Inferior parietal cortex (tissue), 1 donor: Measurements from ENCODE around the gene APLNR.

Experiments
- DNase-seq: peaks from one replicate; pipeline ENCODE4 v3.0.0-alpha.2; 2016; ENCODE audit errors: extremely low spot score

Gene APLNR

DNA sequence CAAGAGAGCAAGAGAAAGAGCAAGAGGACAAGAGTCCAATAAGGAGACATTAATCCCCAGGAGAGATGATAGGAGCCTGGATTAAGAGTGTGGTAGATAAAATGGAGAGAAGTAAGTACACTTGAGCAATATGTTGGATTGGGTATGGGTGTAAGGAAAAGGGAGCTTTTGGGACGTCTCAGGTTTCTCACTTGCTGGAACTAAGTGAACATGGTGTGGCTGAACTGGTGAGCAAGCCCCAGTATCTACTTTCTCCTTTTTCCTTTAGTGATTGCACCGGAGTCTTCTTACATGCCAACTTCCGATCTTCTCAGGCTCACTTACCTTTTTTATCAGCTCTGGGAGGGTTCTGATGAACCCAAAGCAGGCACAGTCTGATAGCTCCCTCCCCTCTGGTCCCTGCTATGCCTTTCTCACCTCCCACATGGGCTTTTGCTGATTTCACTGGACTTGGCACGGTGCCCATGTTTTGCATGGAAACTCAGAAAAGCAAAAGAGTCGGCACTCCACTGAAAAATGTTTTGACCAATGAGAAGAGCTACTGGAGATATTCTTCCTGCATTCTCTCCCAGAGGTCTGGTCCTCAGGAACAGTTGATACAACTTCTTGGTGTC, 14.5 kb upstream of the APLNR start:
- DNase-seq, result no peak

DNA sequence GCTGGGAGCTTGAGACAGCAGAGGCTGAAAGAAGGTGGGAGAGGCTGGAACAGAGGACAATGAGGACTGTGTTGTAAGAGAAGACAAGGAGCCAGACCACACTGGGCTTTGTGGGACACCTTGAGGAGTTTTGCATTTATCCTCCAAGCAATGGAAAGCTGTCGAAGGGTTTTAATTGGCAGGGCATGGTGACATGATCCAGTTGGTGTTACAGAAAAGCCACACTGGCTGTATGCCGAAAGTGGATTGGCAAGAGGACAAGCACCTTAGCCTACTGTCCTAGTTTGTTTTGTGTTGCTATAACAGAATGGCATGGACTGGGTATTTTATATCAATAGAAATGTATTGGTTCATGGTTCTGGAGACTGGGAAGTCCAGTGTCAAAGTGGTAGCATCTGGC, 14.0 kb upstream of the APLNR start:
- DNase-seq, result no peak

DNA sequence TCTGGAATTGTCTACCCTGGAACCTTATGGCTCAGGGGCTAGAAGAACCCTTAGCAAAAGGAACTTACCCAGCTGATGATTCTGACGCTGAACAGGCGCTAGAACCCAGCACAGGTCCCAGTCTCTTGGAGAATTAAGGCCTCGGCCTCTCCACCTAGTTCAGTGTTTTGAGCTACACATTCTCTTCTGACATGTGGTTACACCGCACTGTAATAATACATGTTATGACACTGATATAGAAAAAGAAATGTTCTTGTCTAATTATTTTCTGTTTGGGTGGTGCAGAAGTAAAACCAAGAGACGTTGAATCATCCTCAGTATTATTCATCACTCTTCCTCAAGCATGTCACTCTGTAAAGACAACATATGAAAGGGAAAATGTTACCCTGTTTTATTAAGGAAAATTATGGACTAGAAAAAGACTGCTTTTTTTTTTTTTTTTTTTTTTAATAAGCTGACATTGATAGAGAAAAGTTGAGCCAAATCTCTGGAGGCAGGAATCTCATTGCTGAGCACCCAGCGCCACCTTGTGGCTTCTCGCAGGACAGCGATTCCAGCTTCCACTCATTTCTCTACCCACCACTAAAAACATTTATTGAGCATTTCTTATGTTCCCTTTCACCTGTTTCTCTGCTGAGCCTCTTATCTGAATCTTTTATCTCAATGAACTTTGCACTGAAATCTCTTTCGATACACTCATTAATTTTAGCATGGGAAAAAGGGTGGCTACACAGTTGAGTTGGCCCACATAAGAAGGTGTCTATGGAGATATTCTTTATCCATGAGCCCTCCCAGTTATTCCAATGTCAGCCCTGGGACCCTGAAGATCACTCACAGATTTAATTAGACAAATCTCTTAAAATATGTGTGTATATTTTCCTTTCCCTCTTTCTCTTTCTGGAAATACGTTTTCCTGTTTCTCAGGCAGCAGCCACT, 12.6 kb upstream of the APLNR start:
- peak; percentile 76 for DNase-seq

DNA sequence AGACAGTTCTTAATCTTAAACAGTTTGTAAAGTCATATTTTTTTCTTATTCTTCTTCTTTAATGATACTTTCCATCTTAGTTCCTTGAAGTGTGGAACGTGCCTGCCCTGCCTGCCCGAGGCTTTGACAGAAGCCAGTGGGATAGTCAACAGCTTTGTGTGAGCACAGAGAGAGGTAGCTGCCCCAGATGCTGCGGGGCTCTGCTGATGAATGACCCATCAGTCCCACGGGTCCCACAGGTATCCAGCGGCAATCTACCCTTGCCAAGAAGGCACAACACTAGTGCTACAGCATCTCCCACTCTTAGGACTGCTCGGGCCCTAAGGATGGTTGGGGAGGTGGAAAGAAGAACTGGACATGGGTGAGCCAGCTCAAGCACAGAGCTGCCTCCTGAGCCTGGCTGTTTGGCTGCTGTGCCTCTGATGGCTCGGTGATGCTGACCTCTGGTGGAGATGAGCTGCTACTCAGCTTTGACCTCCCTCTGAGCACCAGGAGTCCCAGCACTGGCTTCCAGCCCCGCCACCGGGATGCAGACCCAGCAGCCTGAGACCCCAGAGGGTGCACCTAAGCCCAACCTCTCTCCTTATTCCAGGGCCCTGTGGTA, 11.8 kb upstream of the APLNR start:
- DNase-seq, result peak; percentile 31

DNA sequence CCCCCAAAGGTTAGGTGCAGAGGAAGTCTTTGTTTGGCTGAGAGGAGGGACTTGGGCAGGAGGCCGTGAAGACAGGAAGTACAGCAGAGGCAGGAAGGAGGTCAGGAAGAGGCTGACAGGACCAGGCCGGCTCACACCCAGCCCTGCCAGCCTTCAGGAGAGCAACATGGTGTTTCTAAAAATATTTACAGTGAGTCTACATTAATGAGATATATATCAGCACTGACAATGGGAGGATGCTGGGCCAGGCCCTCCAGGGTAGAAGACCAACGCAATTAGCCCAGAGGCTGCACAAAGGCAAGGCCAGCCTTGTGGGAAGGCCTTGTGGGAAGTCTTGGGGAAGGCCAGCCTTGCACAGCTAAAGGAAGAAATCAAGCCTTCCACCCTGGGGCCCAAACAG, 7.9 kb upstream of the APLNR start:
- DNase-seq, result no peak

DNA sequence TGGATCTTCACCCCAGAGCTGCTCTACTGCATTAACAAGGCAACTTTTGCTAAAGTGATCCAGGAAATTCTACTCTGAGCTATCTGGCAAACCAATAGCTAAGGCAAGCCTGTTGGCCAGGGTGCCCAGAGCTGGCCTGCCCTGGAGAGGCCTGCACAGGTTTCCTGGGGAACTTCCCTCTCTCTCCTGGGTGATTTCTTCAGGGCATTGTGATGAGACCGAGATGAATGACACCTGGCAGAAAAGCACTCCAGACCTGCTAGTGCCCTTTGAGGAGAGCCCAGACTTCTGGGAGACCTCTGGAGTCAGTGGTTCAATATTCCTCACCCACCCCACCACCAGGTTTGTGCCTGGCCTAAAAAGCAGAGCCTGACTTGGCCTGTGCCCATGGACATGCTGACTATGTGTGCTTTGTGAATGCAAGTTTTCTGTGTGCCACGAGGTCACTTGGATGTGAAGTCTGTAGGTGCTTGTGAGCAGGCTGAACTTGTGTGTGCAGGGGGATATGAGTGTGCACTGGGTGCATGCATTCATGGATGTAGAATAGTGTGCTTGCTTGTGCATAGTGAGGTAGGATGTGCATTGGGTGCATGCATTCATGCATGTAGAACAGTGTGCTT, 4.4 kb upstream of the APLNR start:
- DNase-seq, result no peak

DNA sequence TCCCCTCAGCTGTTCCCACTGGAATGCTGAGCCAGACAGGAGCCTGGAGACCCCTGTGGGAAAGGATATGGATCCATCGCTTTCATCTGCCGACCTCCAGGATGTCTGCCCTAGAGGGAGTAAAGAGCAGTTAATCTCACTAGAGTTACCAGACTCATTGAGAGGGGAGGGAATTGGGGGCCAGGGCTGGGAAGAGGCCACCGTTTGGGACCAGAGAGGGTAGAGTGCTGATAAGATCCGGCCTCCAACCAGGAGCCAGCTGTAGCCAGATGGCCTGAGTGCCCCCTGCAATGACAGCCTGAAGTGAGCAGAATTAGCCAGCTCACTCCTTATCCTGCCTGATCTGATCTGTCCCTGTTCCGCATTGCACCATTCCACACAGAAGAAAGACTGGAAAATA, 3.7 kb upstream of the APLNR start:
- DNase-seq, result no peak

DNA sequence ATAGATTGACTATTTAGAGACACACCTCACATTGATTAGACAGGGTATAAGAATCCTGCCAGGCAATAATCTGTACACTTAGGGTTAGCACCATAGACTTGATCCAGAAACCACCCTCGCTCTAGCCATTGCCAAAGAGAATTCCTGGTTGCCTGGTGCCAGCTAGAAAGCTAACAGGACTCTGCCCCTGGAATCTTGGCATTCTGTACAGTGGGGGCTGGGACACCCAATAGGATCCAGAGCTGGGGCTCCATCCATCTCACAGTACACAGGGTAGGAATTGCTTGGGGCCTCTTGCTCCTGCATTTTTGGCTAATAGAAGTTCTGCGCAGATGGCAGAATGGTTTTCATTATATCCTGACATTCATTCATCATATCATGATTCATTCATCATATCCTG, 3.0 kb upstream of the APLNR start:
- DNase-seq, result no peak

DNA sequence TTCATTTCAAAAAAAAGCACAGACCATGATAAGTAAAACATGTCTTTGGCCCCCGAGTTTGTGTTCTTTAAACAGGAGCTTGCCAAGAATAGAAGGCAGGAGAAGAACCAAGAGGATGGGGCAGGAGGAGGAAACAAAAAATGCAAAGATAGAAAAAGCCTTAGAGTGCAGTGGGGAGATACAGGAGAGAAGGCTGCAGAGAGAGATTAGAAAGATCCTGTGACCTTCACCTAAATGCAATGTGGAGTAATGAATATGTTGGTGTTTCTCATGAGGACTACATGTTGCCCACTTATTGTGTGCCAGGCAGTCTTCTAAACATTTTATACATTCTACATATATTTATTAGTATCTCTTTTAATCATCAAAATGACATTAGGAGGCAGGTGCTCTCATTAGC, 2.3 kb upstream of the APLNR start:
- no peak for DNase-seq

DNA sequence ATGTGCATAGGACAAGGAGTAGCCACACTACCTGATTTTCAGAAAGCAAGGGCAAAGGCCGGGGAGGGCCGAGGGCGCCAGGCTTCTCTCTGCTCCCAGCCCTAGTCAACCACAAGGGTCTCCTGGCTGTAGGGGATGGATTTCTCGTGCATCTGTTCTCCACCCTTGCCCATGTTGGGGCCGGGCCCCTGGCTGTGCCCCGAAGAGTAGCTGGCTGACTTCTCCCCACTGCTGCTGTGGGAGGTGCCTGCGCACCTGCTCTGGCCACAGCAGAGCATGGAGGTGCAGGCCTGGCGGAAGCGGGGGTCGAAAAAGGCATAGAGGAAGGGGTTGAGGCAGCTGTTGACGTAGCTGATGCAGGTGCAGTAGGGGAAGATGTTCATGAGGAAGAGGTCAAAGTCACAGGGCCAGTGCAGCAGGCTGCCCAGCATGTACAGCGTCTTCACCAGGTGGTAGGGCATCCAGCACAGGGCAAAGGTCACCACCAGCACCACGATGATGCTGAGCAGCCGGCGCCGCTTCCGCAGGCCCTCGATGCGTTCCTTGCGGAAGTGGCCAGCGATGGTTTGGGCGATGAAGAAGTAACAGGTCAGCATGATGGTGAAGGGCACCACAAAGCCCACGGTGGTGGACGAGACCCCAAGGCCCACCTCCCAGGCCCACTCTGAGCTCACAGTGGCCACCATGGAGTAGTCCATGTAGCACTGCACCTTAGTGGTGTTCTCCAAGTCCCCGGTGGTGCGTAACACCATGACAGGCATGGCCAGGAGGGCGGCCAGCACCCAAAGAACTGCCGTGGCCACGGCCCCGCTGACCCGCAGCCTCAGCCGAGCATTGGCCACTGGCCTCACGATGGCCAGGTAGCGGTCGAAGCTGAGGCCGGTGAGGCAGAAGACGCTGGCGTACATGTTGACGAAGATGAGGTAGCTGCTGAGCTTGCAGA, 1.0 kb downstream of the APLNR start:
- no peak for DNase-seq

DNA sequence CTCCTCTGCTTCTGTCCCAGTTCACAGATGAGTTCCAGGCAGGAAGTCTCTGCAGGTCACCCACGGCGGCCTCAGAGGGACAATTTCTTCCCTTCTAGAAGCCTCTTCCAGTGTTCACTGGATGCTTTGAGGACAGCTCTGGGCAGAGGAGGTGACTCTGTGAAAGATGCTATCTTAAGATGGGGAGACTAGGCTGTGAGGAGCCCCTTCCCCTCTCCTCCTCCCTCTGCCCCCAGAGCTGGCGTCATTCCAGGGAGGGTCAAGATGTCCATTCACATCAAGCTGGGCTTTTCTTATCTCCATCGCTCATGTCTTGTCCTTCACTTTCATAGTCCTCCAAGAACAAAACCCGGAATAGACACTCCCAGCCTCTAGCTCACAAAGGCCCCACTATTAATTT, 3.3 kb downstream of the APLNR start:
- no peak for DNase-seq

DNA sequence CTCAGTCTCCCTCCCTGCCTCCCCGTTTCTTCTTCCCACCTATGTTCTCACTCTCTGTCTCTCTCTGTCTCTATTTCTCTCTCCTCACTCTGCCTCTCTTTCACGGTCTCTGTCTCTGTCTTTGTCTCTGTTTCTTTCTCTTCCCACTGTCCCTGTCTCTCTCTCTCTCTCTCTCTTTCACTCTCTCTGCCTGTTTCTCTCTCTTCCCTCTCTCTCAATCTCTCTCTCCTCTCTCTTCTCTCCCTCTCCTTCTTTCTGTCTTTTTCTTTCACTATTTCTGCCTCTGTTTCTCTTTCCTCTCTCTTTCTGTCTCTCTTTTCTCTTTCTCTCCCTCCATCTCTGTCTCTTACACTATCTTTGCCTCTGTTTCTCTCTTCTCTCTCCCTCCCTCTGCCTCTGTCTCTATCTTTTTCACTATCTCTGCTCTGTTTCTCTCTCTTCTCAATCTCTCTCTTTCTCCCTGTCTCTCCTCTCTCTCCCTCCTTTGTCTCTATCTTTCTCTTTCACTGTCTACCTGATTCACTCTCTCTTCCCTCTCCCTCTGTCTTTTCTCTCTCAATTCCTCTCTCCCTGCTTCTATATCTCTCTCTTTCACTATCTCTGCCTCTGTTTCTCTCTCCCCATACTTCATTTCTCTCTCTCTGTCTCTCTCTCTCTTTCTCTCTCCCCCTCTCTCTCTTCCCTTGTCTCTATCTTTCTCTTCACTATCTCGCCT, 5.4 kb downstream of the APLNR start:
- no peak for DNase-seq

DNA sequence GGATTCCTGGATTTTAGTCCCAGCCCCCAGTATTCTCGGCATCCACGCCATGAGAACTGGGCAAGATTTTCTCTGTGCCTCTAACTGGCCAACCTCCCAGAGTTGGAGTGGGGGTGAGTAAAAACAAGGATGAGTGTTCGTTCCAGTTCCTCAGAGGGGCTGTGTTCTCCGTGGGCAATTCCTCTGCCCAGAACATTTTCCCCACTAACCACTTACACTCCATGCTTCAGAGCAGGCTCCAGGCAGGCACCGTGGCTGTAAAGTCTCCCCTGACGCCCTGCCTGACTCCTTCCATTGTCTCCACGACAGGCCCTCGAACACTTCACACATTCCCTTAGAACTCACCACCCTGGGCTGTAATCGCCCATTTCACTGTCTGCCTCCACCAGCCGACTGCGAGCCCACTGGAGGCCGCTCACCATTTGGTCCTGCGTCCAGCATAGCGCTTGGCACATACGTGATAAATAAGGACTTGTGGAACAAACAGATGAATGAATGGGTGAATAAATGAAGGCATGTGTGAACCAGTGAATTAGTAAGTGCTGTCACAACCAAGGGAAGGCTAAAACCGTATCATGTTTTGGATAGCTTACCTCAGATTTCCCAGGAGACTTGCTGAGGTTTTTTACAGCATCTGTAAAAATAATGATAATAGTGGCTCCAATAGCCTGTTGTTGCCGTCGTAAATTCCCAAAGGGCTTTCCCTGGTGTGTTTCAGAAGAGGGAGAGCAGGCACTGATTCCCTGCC, 6.1 kb downstream of the APLNR start:
- no peak for DNase-seq

DNA sequence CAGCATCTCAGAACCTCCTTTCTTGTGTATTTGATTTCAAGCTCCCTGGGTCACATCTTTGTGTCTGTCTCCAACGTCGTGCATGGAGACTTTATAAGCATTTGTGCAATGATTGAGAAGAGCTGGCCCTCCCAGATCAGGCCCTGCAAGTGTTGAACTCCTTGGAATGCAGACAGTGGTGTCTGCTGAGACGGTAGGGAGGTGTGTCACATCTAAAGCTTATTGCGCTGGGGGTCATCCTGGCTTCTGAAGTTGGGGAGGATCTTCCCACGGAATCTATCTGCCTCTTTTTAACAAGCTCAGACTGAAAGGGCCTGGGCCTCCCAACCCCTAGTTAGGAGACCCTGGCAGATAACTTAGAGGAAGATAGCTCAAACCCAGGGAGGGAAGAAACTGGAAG, 6.7 kb downstream of the APLNR start:
- DNase-seq, result no peak

DNA sequence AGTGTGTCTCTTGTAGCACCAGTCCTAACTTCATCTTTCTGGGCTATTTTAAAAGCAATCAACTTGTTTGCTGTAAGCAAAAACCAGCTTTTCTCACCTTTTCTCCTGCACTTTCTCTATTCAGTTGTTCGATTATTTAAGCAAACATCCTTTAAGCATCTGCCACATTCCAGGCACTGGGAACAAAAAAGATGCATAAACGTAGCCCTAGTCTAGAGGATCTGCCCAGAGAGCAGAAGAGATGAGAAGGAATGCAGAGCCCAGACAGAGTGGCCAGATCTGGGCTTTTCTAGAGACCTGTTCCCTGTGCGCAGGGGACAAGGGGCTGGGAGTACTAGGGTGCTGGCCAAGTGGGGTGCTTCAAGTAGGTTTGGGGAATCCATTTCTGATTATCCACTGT, 8.4 kb downstream of the APLNR start:
- DNase-seq, result no peak

DNA sequence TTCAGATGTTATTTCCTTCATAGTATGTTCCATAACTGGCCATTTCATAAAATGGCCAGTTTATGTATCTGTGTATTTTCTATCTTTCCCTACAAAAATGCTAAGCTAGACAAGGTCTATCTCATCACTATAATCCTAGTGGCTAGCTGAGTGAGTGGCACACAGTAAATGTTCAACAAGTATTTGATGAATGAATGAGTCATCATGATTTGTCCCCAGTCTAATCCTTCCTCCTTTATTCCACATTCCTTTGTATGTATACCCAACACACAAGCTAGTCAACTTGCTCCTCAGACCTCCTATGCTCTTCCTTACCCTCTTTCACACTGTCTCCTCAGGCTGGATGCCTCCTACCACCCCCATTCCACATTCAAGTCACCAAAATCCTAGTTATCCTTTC, 12.5 kb downstream of the APLNR start:
- DNase-seq, result no peak

DNA sequence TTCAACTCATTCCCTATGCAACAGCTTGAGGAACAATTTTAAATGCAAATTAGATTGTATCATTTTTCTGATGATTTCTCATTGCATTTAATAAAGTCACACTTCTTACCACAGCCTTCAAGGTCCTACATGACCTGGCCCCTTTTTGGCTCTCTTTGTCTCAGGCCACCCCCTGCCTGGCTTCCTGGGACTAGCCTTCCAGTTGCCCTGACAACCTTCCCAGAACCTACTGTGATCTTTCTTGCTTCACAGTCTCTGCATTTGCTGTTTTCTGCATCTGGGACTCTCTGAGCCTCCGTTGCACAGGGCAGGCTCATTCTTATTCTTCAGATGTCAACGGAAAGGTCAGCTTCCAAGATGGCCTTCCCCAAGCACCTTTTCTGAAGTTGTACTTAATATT, 12.9 kb downstream of the APLNR start:
- no peak for DNase-seq

DNA sequence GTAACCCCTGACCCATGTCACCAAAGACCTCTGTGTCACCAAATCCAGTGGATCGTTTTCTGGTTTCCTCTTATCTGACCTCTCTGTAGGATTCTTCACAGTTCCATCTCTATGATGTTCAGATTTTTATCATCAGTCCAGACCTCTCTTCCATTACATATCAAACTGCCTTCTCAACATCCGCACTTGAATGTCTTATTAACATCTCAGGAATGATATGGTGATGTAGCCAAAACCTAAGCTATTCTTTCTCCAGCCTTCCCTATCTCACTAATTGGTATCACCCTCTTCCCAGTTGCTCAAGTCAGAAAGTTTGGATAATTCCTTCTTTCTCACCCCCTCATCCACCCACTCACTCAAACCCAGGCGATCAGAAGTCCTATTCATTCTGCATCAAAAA, 13.4 kb downstream of the APLNR start:
- no peak for DNase-seq

DNA sequence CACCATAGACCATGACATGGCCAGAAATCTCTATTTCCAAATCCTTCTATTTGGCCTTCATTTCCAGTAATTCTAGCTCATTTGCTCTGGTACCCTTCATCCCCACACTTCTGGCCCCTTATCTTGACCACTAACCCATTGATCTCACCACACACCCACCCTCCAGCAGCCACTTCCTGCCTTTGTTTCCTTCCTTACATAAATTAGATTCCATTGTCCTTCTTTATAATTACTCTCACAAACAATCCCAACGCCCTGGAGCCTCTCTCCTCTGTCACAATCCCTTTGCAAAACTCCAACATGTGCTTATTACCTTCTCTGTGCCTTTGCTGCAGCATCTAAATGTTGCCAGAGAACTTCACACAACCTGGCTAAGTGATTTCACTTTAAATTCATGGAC, 14.8 kb downstream of the APLNR start:
- no peak for DNase-seq

DNA sequence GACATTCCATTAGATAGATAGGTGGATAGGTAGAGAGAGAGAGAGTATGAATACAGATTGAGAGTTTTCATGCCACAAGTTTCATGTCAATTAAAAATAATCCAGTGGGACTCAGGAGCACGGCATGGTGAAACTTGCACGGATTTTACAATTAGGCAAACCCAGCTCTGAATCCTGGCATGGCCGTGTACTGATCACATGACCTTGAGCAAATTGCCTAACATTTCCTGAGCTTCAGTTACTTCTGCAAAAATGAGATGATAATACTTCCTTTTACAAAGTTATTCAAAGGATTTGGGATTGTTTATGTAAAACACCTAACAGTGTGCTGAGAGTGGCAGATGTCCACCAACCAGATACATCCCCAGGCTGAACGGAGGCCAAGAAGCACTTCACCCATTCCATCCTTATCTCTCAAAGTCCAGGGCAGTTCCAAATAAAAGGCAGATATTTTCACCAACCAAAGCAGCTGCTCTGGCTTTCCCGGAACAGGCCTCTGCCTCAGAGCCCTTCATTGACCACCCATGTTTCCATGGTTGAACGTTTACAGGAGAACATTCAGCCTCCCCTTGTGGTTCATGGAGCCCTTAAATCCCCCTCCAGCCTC, 17.9 kb downstream of the APLNR start:
- DNase-seq, result no peak
